Activated naive CD4-positive, alpha-beta T cell treated with anti-CD3 and anti-CD28 coated beads, Interleukin-2, amount 10 ng/mL, durations not matched to agents 7 days and 5 days (primary cell): ENCODE data around the gene SLC66A3.

Experiments used
- CTCF ChIA-PET: fragments of 350-600 bp; sonication (Branson Sonifier 250); formaldehyde crosslinking; loops from one replicate; lab custom pipeline; 2021; ENCODE audit warnings: antibody characterized with exemption; lab: Charles Lee
- DNase-seq: peaks from one replicate; pipeline ENCODE4 v3.0.0-alpha.2; 2020
- H3K27ac Mint-ChIP-seq: one replicate; pipeline ENCODE4 v1.8.0; 2021; ENCODE audit warnings: mild to moderate bottlenecking, moderate library complexity, mixed read lengths
- H3K27me3 Mint-ChIP-seq: one replicate; pipeline ENCODE4 v1.8.0; 2021; ENCODE audit warnings: mild to moderate bottlenecking, mixed read lengths
- H3K36me3 Mint-ChIP-seq: one replicate; pipeline ENCODE4 v1.8.0; 2021; ENCODE audit warnings: mixed read lengths
- H3K4me1 Mint-ChIP-seq: one replicate; pipeline ENCODE4 v1.8.0; 2021; ENCODE audit warnings: mixed read lengths
- H3K4me3 Mint-ChIP-seq: one replicate; pipeline ENCODE4 v1.8.0; 2021; ENCODE audit warnings: mild to moderate bottlenecking, moderate library complexity, mixed read lengths
- H3K9me3 Mint-ChIP-seq: one replicate; pipeline ENCODE4 v1.8.0; 2021; ENCODE audit warnings: mixed read lengths

The SLC66A3 gene

DNA sequence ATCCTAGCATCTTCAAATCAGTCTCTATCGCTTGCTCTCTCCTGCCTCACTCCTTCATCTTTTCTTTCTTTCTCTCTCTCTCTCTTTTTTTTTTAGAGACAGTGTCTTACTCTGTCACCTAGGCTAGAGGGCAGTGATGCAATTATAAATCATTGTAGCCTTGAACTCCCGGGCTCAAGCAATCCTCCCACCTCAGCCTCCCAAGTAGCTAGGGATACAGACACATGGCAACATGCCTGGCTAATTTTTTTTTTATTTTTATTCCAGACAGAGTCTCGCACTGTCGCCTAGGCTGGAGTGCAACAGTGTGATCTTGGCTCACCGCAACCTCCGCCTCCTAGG lies 10.6 kb upstream of the SLC66A3 start:
- CTCF ChIA-PET: interaction anchor here (1.5 to 2.2 kb wide), 2 partner anchors 12 to 24 kb away, joined by 3 to 9 read pairs; a partner anchor contains a TSS
- H3K4me1 Mint-ChIP-seq: no peaks in the 10 kb centered on the region

DNA sequence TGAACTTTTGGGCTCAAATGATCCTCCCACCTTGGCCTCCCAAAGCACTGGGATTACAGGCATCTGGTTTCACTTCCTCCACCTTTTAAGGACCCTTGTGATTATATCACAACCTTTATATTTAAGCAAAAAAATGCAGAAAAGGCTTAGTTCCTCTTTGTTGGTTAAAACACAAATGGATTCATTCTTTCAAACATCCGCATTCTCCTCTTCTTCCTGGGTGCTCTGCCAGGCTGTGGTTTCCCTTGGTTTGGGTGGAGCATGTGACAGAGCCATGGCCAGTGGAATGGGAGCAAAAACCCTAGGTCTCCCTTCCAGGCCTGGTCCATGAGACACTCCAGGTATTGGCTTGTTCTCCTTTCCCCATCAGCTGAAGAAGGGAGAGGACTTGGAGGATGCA lies 9.9 kb upstream of the SLC66A3 start:
- Mint-ChIP-seq H3K27me3 (peaks cover 40% of the 10 kb centered on the region), H3K4me3 (no peak overlapping the region), H3K27ac (no peak overlapping the region), H3K4me1 (no peaks in the 10 kb centered on the region), H3K9me3 (no peaks in the 10 kb centered on the region), H3K36me3 (no peaks in the 10 kb centered on the region)
- no peak for DNase-seq
- CTCF ChIA-PET: interaction anchor here (2.2 kb wide), 1 partner anchor 12 kb away, joined by 9 read pairs; a partner anchor contains a TSS

More for the DNA sequence above, 10.6 kb upstream of the SLC66A3 start:
- Mint-ChIP-seq H3K9me3 (no peaks in the 10 kb centered on the region), H3K4me3 (no peak overlapping the region), H3K27ac (no peak overlapping the region), H3K27me3 (peaks cover 40% of the 10 kb centered on the region), H3K36me3 (no peaks in the 10 kb centered on the region)
- DNase-seq: no peak

DNA sequence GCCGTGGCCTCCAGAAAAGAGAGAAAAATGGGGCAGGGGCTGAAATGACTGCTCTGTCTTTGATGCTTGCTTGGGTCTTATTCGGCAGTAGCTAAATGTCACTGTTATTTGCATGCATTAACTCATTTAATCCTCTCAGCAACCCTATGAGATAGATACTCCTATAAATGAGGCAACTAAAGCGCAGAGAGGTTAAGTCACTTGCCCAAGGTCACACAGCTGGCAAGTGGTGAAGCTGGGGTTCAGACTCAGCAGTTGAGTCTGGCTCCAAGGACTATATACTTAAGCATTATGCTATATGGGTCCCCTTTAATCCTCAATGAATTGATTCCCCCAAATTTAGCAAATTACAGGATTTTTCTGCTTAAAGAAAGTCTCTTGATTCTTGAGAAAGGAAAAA lies 9.2 kb upstream of the SLC66A3 start:
- DNase-seq: no peak
- no peaks in the 10 kb centered on the region for H3K36me3 Mint-ChIP-seq
- peaks cover 44% of the 10 kb centered on the region for H3K27me3 Mint-ChIP-seq
- H3K27ac Mint-ChIP-seq: no peak overlapping the region
- H3K4me3 Mint-ChIP-seq: no peak overlapping the region
- no peaks in the 10 kb centered on the region for H3K9me3 Mint-ChIP-seq
- CTCF ChIA-PET: interaction anchor here (1.4 kb wide), 1 partner anchor 14 kb away, joined by 4 read pairs; no protein-coding TSS in a partner anchor
- no peaks in the 10 kb centered on the region for H3K4me1 Mint-ChIP-seq

DNA sequence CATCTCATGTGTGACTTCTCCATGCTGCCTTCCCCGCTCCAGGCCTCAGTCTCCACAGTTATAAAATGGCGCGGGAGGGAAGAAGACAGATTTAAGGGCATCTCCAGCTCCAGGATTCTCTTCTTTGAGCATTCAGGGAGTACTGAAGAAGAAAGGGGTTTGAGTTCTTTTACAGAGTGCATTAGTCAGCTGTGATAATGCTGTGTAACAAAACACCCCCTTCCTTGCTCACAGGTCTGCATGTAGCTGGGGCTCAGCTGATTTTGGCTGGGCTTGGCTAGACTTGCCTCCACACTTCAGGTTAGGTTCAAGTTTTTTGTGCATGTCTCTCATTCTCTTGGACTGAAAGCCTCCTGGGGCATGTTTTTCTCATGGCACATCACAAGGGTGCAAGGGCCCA lies 8.0 kb upstream of the SLC66A3 start:
- peaks cover 46% of the 10 kb centered on the region for H3K27me3 Mint-ChIP-seq
- H3K27ac Mint-ChIP-seq: no peak overlapping the region
- no peaks in the 10 kb centered on the region for H3K36me3 Mint-ChIP-seq
- H3K4me3 Mint-ChIP-seq: no peak overlapping the region
- no peak for DNase-seq
- no peaks in the 10 kb centered on the region for H3K4me1 Mint-ChIP-seq
- CTCF ChIA-PET: interaction anchor here (0.8 kb wide), 1 partner anchor 14 kb away, joined by 3 read pairs; a partner anchor contains a TSS
- H3K9me3 Mint-ChIP-seq: no peaks in the 10 kb centered on the region

DNA sequence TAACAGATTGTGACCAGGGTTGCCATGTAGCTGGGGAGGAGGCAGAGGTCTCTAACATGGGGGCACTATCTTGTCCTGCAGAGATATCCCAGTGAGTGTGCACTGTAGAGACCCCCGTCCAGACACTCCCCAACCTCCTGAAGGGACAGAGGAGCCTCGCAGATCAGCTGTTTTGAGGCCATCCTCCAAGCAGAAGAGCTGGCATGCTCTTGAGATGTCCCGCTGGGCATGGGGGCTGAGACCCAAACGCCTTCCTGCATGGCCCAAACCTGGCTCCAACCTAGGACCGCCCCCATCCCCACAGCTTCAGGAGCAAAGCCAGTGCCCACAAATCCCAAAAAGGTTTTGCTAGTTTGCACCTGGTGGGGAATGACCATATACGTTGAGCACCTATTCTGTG lies 2.7 kb upstream of the SLC66A3 start:
- H3K9me3 Mint-ChIP-seq: no peaks in the 10 kb centered on the region
- no peaks in the 10 kb centered on the region for H3K36me3 Mint-ChIP-seq
- no peak overlapping the region for H3K4me3 Mint-ChIP-seq
- H3K4me1 Mint-ChIP-seq: peaks cover 18% of the 10 kb centered on the region
- no peak for DNase-seq
- H3K27ac Mint-ChIP-seq: no peak overlapping the region
- CTCF ChIA-PET: interaction anchor here (1.5 to 1.8 kb wide), 2 partner anchors 20 to 432 kb away, joined by 3 to 12 read pairs; a partner anchor contains a TSS
- H3K27me3 Mint-ChIP-seq: peaks cover 36% of the 10 kb centered on the region

DNA sequence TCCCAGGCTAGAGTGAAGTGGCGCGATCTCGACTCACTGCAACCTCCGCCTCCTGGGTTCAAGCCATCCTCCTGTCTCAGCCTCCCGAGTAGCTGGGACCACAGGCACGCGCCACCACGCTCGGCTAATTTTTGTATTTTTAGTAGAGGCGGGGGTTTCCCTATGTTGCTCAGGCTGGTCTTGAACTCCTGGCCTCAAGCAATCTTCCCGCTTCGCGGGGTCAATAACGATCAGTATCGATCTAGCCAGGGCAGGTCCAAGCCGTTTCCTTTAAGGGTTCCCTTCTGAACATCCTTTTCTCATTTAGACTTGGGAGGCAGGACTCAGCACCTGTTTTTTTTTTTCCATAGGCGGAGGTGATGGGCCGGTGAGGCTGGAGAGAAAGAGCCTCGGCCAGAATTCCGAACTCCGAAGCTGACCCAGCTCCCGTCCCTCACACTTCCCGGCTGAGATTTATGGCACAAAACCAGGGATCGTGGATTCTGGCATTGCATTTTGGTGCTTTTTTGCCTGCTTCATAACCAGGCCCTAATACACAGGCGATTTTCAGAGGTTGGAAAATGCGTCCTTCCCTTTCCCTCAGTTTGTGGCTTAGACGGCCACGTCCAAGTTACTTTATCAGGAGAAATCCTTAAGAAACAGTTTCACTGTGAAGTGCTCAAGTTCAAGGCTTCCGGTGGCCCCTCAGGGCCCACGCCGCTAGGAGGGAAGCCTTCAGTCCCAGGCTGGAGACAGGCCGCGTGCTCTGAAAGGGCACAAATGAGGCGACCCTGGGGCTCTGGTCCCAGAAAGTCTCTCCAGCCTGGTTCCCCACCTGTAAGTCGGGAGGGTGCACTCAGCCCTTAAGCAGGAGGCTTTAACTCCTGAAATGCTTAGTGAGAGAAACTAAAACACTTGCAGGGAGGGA lies 998 bp upstream of the SLC66A3 start:
- no peak for DNase-seq
- CTCF ChIA-PET: interaction anchor here (0.7 to 1.6 kb wide), 3 partner anchors 22 to 321 kb away, joined by 3 to 10 read pairs (median 4); a partner anchor contains a TSS
- H3K27ac Mint-ChIP-seq: peak overlapping the region; percentile 92

DNA sequence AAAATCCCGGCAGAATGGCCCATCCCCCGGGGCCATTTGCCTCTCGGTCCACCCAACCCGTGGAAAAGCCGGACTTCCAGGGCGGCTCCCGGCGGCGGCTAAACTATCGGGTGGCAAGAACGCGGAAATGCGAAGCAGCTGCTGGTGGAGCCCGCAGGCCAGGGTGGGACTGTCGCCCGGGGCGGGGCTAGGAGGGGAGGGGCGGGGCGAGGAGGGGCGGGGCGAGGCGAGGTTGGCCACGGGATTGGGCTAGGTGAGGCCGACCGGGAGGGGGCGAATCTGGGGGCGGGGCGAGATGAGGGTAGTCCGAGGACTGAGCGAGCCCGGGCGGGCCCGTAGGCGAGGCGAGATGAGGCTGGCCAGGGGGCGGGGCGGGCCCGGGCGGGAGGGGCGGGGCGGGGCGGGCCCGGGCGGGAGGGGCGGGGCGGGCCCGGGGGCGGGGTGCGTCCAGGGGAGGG lies 315 bp upstream of the SLC66A3 start:
- peak overlapping the region; percentile 75 for H3K4me3 Mint-ChIP-seq
- H3K27ac Mint-ChIP-seq: peak overlapping the region; percentile 92
- H3K27me3 Mint-ChIP-seq: peaks cover 29% of the 10 kb centered on the region
- CTCF ChIA-PET: interaction anchor here (0.7 to 1.6 kb wide), 2 partner anchors 22 to 321 kb away, joined by 3 to 10 read pairs; a partner anchor contains a TSS
- H3K4me1 Mint-ChIP-seq: peaks cover 22% of the 10 kb centered on the region
- peak; percentile 99 for DNase-seq
- H3K36me3 Mint-ChIP-seq: no peaks in the 10 kb centered on the region
- H3K9me3 Mint-ChIP-seq: no peaks in the 10 kb centered on the region

More for the DNA sequence above, 998 bp upstream of the SLC66A3 start:
- H3K36me3 Mint-ChIP-seq: no peaks in the 10 kb centered on the region
- peaks cover 18% of the 10 kb centered on the region for H3K4me1 Mint-ChIP-seq
- peak overlapping the region; percentile 75 for H3K4me3 Mint-ChIP-seq
- no peaks in the 10 kb centered on the region for H3K9me3 Mint-ChIP-seq
- peaks cover 29% of the 10 kb centered on the region for H3K27me3 Mint-ChIP-seq

DNA sequence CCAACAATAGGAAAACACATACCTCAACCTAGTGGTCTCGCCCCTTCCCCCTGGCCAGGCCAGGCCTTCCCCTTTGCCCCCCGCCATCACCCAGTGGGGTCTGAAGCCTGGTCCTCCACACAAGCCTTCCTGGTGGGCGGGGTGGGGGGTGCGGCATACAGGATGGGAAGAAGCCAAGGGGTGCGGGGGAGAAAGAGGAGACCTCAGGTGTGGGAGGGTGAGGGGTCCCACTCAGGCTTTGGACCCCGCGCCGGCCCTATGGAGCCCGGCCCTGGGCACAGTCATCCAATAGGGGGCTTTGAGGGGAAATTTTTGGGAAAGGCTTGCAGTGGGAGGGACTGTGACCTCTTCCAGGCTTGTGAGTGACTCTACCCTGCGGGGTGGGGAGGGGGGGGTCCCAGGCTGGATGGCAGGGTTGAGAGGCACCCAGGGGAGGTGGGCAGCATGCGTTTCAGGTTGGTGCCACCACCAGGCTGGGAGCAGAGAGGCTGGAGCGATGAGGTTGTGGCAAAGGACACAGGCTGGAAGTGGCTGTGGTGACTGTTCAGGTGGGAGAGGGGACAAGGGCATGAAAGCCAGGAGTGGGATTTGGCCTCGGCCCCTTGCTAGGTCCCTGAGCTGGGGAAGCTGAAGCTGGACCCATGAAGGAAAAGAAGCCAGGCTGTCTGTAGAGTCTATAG lies 1.3 kb downstream of the SLC66A3 start:
- Mint-ChIP-seq H3K4me3 (peak overlapping the region; percentile 78), H3K27ac (no peak overlapping the region), H3K4me1 (peaks cover 37% of the 10 kb centered on the region), H3K9me3 (no peaks in the 10 kb centered on the region), H3K36me3 (peaks cover 6% of the 10 kb centered on the region), H3K27me3 (peaks cover 20% of the 10 kb centered on the region)
- no peak for DNase-seq
- CTCF ChIA-PET: interaction anchor here (1.5 to 1.6 kb wide), 2 partner anchors 24 kb away, joined by 6 to 10 read pairs; a partner anchor contains a TSS

DNA sequence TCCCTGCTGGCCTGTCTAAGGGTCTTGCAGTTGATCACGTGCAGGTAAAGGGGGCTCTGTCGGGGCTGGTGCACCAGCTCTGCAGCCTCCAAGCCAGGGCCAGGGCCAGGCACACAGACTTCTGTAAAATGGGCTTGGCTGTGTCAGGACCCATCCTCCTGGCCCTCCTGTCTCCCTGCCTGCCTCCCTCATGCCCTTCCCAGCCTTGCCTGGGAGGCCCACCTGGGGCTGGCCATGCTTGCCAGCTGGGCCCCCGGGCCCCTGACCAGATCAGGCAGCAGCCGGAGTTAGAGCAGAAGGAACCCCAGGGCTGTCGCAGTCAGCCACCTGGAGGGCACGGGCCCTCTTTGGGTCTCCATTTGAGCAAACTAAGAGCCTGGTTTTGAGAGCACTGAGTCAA lies 2.0 kb downstream of the SLC66A3 start:
- H3K27ac Mint-ChIP-seq: no peak overlapping the region

DNA sequence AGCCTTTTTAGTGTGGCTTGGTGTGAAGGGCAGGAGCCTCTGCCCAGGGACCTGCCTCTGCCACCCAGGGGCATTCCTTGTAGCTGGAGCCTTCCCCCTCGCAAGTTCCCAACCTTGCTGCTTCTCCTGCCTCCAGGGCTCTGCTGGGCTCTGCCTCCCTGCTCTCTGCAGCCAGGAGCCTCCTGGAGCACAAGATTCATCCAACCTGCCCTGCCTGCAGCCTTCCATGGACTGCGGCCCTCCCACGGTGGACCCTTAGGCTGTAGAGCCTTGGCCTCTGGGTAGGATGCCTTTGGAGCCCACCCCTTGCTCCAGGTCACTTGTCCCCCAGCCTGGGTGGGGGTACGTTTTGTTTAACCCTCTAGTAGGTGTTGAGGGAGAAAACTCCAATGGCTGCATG lies 2.5 kb downstream of the SLC66A3 start:
- no peak for DNase-seq
- Mint-ChIP-seq H3K36me3 (peaks cover 8% of the 10 kb centered on the region), H3K4me3 (no peak overlapping the region), H3K27ac (peak overlapping the region; percentile 28), H3K9me3 (no peaks in the 10 kb centered on the region), H3K4me1 (peaks cover 44% of the 10 kb centered on the region), H3K27me3 (peaks cover 8% of the 10 kb centered on the region)
- CTCF ChIA-PET: interaction anchor here (1.5 kb wide), 1 partner anchor 25 kb away, joined by 6 read pairs; a partner anchor contains a TSS

More for the DNA sequence above, 2.0 kb downstream of the SLC66A3 start:
- peaks cover 7% of the 10 kb centered on the region for H3K36me3 Mint-ChIP-seq
- H3K4me1 Mint-ChIP-seq: peaks cover 44% of the 10 kb centered on the region
- H3K4me3 Mint-ChIP-seq: peak overlapping the region; percentile 7
- CTCF ChIA-PET: interaction anchor here (1.5 kb wide), 1 partner anchor 25 kb away, joined by 6 read pairs; a partner anchor contains a TSS
- peaks cover 12% of the 10 kb centered on the region for H3K27me3 Mint-ChIP-seq
- no peak for DNase-seq
- H3K9me3 Mint-ChIP-seq: no peaks in the 10 kb centered on the region

DNA sequence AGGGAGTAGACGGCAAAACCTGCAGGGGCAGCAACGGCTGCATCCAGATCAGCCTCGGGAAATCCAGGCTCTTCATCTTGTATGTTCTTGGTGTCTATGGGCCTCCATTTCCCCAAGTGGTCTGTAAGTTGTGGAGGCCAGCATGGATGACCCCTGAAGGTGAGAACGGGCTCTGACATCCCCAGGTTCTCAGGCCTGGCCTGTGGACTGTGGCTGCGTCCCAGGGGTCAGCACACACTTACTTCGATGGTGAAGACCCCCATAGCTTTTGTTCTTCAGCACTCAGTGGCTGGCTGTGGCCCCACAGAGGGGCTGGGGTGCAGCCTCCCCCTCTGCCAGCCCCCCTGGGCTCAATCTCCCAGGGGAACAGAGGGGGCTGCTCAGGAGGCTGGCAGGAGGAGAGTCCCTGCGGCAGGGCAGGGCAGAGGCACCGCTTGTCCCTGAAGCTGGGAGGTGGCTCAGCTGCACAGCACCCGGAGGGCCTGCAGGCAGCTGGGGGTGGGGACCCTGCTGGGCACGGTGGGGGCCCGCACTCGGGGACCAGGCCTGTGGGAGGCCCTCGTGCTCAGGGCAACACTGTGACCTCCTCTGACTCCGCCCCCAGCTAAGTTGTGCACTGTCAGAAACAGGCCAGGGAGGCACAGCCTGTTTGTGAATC lies 3.8 kb downstream of the SLC66A3 start:
- CTCF ChIA-PET: no interaction called here
- H3K27ac Mint-ChIP-seq: no peak overlapping the region
- no peaks in the 10 kb centered on the region for H3K9me3 Mint-ChIP-seq
- H3K4me1 Mint-ChIP-seq: peaks cover 43% of the 10 kb centered on the region
- peaks cover 8% of the 10 kb centered on the region for H3K36me3 Mint-ChIP-seq
- no peak overlapping the region for H3K4me3 Mint-ChIP-seq
- H3K27me3 Mint-ChIP-seq: no peaks in the 10 kb centered on the region
- no peak for DNase-seq

DNA sequence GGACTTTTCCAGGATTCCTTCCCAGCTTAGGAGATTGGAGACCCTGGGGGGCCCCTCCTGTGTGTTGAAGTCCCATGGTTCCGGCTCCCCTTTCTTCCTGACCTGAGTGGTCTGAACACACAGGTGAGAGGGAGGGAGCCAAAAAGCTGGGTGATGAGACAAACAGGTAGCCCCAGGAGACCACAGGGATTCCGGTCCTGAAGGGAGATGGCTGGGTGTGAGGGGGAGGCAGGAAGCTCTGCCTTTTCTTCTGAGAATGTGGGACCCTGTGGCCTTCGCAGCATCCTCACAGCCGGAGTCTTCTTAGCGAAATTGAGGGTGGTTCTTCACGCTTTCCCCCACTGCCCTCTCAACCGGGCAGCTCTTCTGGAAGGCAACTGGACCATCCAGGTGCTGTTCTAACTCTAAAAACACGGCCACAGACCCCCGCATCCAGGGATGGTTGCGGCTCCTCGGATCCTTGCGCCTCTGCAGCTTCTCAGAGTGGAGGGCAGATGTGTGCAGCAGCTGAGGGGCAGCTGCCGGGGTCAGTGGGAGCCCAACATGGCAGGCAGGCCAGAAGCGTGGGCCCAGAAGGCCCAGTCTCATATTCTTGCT lies 4.4 kb downstream of the SLC66A3 start:
- Mint-ChIP-seq H3K9me3 (no peaks in the 10 kb centered on the region), H3K36me3 (peaks cover 8% of the 10 kb centered on the region), H3K27me3 (no peaks in the 10 kb centered on the region), H3K4me1 (peaks cover 37% of the 10 kb centered on the region), H3K27ac (peak overlapping the region; percentile 45), H3K4me3 (no peak overlapping the region)
- CTCF ChIA-PET: no interaction called here
- DNase-seq: no peak

DNA sequence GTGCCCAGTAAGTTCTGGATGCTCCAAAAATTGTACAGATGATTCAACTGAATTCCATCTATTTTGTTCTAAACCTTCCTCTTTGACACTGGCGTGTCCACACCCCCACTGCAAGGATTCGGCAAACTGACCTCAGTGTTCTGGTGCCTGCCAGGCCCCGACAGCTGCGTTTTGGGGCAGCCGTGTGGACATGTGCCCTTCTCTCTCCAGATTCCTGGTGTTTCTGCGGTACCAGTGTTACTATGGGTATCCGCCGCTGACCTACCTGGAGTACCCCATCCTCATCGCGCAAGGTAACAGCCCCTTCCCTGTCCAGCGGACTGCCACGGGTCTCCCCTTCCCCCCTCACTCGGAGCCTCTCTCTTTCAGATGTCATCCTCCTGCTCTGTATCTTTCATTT lies 5.0 kb downstream of the SLC66A3 start:
- CTCF ChIA-PET: no interaction called here
- H3K4me3 Mint-ChIP-seq: no peak overlapping the region
- H3K27ac Mint-ChIP-seq: peak overlapping the region; percentile 97

More for the DNA sequence above, 5.0 kb downstream of the SLC66A3 start:
- DNase-seq: no peak
- Mint-ChIP-seq H3K36me3 (peaks cover 8% of the 10 kb centered on the region), H3K4me1 (peaks cover 37% of the 10 kb centered on the region), H3K9me3 (no peaks in the 10 kb centered on the region), H3K27me3 (no peaks in the 10 kb centered on the region)
